Measurements from ENCODE around the gene ABI1. TPM values are rescaled to one million over a fixed set of nuclear protein-coding genes. Genes with fewer than 3 reads are reported as not detected.
"Not testable (repeated sequence)": the region's sequence is repeated elsewhere in the genome, so short reads cannot be mapped to it uniquely, and the experiment has no call there.

Gene ABI1
- polyA plus RNA-seq, 3 donors = 13.9 to 22.8 (median 21.9) TPM

GRCh38 chr10:26857991-26858706 lies 2.6 kb downstream of the ABI1 start:
- H3K27ac ChIP-seq (ENCODE audit: low read depth, low read length) = no peak overlapping the region
- WGBS, 3 donors = 36 to 40% (median 37%) methylated on average over 7 of the region's 7 CpGs

GRCh38 chr10:26857553-26857952 lies 3.2 kb downstream of the ABI1 start:
- H3K27ac ChIP-seq (ENCODE audit: low read depth, low read length) = not testable (repeated sequence)

- H3K27ac ChIP-seq (ENCODE audit: low read depth, low read length) = no peak overlapping the region
- 51 to 70% (median 57%) methylated on average over 3 of the region's 3 CpGs for WGBS, 3 donors
Observed at GRCh38 chr10:26855186-26855585, 5.6 kb downstream of the ABI1 start.

- 23 to 79% (median 76%) methylated on average over 1 of the region's 1 CpG for WGBS, 3 donors
- H3K27ac ChIP-seq (ENCODE audit: low read depth, low read length) = no peak overlapping the region
Observed at GRCh38 chr10:26854524-26854923, 6.2 kb downstream of the ABI1 start.

GRCh38 chr10:26844396-26844975 lies 16.3 kb downstream of the ABI1 start:
- no peak overlapping the region for H3K27ac ChIP-seq (ENCODE audit: low read depth, low read length)
- 48 to 71% (median 60%) methylated on average over 5 of the region's 5 CpGs for WGBS, 3 donors

- 36 to 75% (median 71%) methylated on average over 3 of the region's 3 CpGs for WGBS, 3 donors
- H3K27ac ChIP-seq (ENCODE audit: low read depth, low read length) = no peak overlapping the region
Observed at GRCh38 chr10:26843736-26844135, 17.0 kb downstream of the ABI1 start.

GRCh38 chr10:26841733-26842317 lies 18.9 kb downstream of the ABI1 start:
- no peak overlapping the region for H3K27ac ChIP-seq (ENCODE audit: low read depth, low read length)
- 64 to 91% (median 89%) methylated on average over 3 of the region's 3 CpGs for WGBS, 3 donors

GRCh38 chr10:26840938-26841732 lies 19.6 kb downstream of the ABI1 start:
- no peak overlapping the region for H3K27ac ChIP-seq (ENCODE audit: low read depth, low read length)

- WGBS, 3 donors = 62 to 75% (median 68%) methylated on average over 3 of the region's 3 CpGs
- H3K27ac ChIP-seq (ENCODE audit: low read depth, low read length) = no peak overlapping the region
Observed at GRCh38 chr10:26839966-26840627, 20.7 kb downstream of the ABI1 start.

GRCh38 chr10:26837139-26837538 lies 23.6 kb downstream of the ABI1 start:
- 52 to 83% (median 72%) methylated on average over 2 of the region's 2 CpGs for WGBS, 3 donors
- H3K27ac ChIP-seq (ENCODE audit: low read depth, low read length) = no peak overlapping the region

- WGBS, 3 donors = 96 to 100% (median 96%) methylated on average over 2 of the region's 2 CpGs
Observed at GRCh38 chr10:26835025-26835424, 25.7 kb downstream of the ABI1 start.

GRCh38 chr10:26832960-26833359 lies 27.8 kb downstream of the ABI1 start:
- no peak overlapping the region for H3K27ac ChIP-seq (ENCODE audit: low read depth, low read length)
- 66 to 73% (median 70%) methylated on average over 2 of the region's 2 CpGs for WGBS, 3 donors

More at GRCh38 chr10:26835025-26835424, 25.7 kb downstream of the ABI1 start:
- H3K27ac ChIP-seq (ENCODE audit: low read depth, low read length) = no peak overlapping the region

GRCh38 chr10:26831936-26832335 lies 28.8 kb downstream of the ABI1 start:
- 88 to 91% (median 91%) methylated on average over 6 of the region's 6 CpGs for WGBS, 3 donors
- no peak overlapping the region for H3K27ac ChIP-seq (ENCODE audit: low read depth, low read length)

- WGBS, 3 donors = 81 to 93% (median 82%) methylated on average over 5 of the region's 5 CpGs
- H3K27ac ChIP-seq (ENCODE audit: low read depth, low read length) = no peak overlapping the region
Observed at GRCh38 chr10:26829810-26830515, 30.8 kb downstream of the ABI1 start.

- no peak overlapping the region for H3K27ac ChIP-seq (ENCODE audit: low read depth, low read length)
- WGBS, 3 donors = 95 to 100% (median 98%) methylated on average over 1 of the region's 1 CpG
Observed at GRCh38 chr10:26824015-26824690, 36.6 kb downstream of the ABI1 start.

- 94 to 97% (median 95%) methylated on average over 3 of the region's 3 CpGs for WGBS, 3 donors
Observed at GRCh38 chr10:26821699-26822570, 38.8 kb downstream of the ABI1 start.

GRCh38 chr10:26815500-26815899 lies 45.3 kb downstream of the ABI1 start:
- H3K27ac ChIP-seq (ENCODE audit: low read depth, low read length) = no peak overlapping the region
- WGBS, 3 donors = 98 to 99% (median 99%) methylated on average over 2 of the region's 2 CpGs

More at GRCh38 chr10:26821699-26822570, 38.8 kb downstream of the ABI1 start:
- no peak overlapping the region for H3K27ac ChIP-seq (ENCODE audit: low read depth, low read length)

All from adipose tissue (tissue), 3 donors.